Fibroblast of lung (primary cell): Measurements from ENCODE around the gene POMGNT1. TPM values are rescaled to one million over a fixed set of nuclear protein-coding genes. Genes with fewer than 3 reads are reported as not detected.

ENCODE experiments used
- DNase-seq, 2 donors: peaks; one replicate each; pipeline versions ENCODE4 v3.0.0 to v3.0.0-alpha.2; 2010; ENCODE audit warnings: low read depth in 2 of 2
- H2AFZ ChIP-seq: 2 replicates; pipeline ENCODE4 v1.5.1; 2012; ENCODE audit warnings: low read length, control low read depth, inconsistent platforms
- H3K27ac ChIP-seq: 2 replicates; pipeline ENCODE4 v1.5.1; 2011; ENCODE audit warnings: low read length, control low read depth; ENCODE audit not compliant: insufficient read depth
- H3K27me3 ChIP-seq: 2 replicates; pipeline ENCODE4 v1.5.1; 2011; ENCODE audit warnings: mild to moderate bottlenecking, low read length; ENCODE audit not compliant: control insufficient read depth, insufficient read depth
- H3K36me3 ChIP-seq: 2 replicates; pipeline ENCODE4 v1.5.1; 2011; ENCODE audit warnings: low read length; ENCODE audit not compliant: control insufficient read depth, insufficient read depth
- H3K4me1 ChIP-seq: 2 replicates; pipeline ENCODE4 v1.5.1; 2011; ENCODE audit warnings: low read length; ENCODE audit not compliant: control insufficient read depth, insufficient read depth; ENCODE audit errors: extremely low read depth
- H3K4me2 ChIP-seq: 2 replicates; pipeline ENCODE4 v1.5.1; 2011; ENCODE audit warnings: low read length, control low read depth; ENCODE audit not compliant: insufficient read depth; ENCODE audit errors: extremely low read depth
- H3K4me3 ChIP-seq, 4 experiments: fragments of 200-600 bp in 1 of 4; sonication (generic) in 1 of 4; replicated peaks in 1 of 4; 2 replicates each; pipeline ENCODE4 v1.5.1; 2011 to 2016; ENCODE audit warnings: low read length in 4 of 4, low read depth in 3 of 4, mild to moderate bottlenecking in 3 of 4, control low read depth in 2 of 4, inconsistent platforms in 1 of 4, mixed read lengths in 1 of 4; ENCODE audit not compliant: insufficient read depth in 1 of 4; ENCODE audit errors: control extremely low read depth in 1 of 4
- H3K79me2 ChIP-seq: 2 replicates; pipeline ENCODE4 v1.5.1; 2012; ENCODE audit warnings: mild to moderate bottlenecking, low read length, inconsistent platforms; ENCODE audit not compliant: control insufficient read depth, insufficient read depth
- H3K9ac ChIP-seq: 2 replicates; pipeline ENCODE4 v1.5.1; 2011; ENCODE audit warnings: mild to moderate bottlenecking, low read length, control low read depth; ENCODE audit not compliant: insufficient read depth
- H3K9me3 ChIP-seq: 2 replicates; pipeline ENCODE4 v1.5.1; 2012; ENCODE audit warnings: low read depth, low read length; ENCODE audit not compliant: control insufficient read depth, insufficient read depth
- H4K20me1 ChIP-seq: 2 replicates; pipeline ENCODE4 v1.5.1; 2011; ENCODE audit warnings: low read length; ENCODE audit not compliant: control insufficient read depth, insufficient read depth; ENCODE audit errors: extremely low read depth
- CTCF ChIP-seq, 2 donors: IDR thresholded peaks in 1 of 2; conservative IDR thresholded peaks in 1 of 2; 1 replicate in 1 of 2; 2 replicates in 1 of 2; pipeline ENCODE4 v1.5.1; 2011 to 2012; ENCODE audit warnings: low read length in 2 of 2, control low read depth in 1 of 2, inconsistent platforms in 1 of 2, low read depth in 1 of 2, mild to moderate bottlenecking in 1 of 2
- EZH2 ChIP-seq: IDR thresholded peaks from 2 replicates; pipeline ENCODE4 v1.5.1; 2012; ENCODE audit warnings: low read length, control low read depth, mild to moderate bottlenecking; ENCODE audit errors: missing control alignments
- polyA plus RNA-seq, 2 donors: library from polyadenylated mRNA; depleted of rRNA in 1 of 2; stranded (reverse) in 1 of 2; unstranded in 1 of 2; fragments of >200 nt; gene quantifications; 2 replicates each; pipeline ENCODE4 v1.2.1, GENCODE V29; 2011 to 2012; ENCODE audit warnings: missing spikeins in 1 of 2
- total RNA-seq: library from RNA; depleted of rRNA; stranded (reverse); fragments of >200 nt; gene quantifications from 2 replicates; pipeline ENCODE4 v1.2.1, GENCODE V29; 2014

The POMGNT1 gene
- total and polyA plus RNA-seq, 2 donors (not counting 1 experiment from before 2014, with no cell fraction given) = 42.2 to 51.7 TPM

DNA sequence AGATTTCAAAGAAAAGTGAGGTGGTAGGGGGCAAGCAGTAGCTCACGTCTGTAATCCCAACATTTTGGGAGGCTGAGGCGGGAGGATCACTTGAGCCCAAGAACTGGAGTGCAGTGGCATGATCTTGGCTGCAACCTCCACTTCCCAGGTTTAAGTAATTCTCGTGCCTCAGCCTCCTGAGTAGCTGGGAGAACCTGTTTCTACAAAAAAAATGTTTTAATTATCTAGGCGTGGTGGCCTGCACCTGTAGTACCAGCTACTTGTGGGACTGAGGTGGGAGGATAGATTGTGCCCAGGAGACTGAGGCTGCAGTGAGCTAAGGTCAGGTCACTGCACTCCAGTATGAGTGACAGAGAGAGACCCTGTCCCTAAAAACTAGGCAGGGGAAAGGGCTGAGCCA is 25.9 kb downstream of the POMGNT1 start:
- H3K79me2 ChIP-seq = no peaks in the 10 kb centered on the region
- H3K4me1 ChIP-seq = peaks cover 6% of the 10 kb centered on the region

DNA sequence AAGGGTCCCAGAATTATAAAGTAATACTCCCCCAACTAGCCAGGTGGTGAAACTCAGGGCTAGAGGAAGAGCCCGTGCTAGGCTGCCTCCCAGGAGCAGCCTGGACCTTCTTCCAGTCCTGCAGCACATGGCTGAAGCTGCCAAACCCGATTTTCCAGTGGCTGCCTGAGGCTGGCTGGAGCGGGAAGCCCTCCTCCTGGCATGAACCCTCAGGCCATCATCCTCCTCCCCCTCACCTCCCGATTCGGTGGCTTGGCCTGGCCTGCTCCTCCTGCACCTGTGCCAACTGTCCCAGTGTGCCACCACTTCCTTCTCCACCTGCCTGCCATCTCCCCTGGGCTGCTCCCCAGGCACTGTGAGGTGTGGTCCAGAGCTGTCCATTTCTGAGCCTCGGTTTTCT is 26.4 kb downstream of the POMGNT1 start:
- no peak for DNase-seq
- H3K4me1 ChIP-seq = peaks cover 6% of the 10 kb centered on the region
- H3K9me3 ChIP-seq = no peaks in the 10 kb centered on the region
- no peaks in the 10 kb centered on the region for H3K36me3 ChIP-seq
- no peak overlapping the region for H3K4me3 ChIP-seq
- H3K9ac ChIP-seq = no peak overlapping the region
- no peak overlapping the region for H3K4me2 ChIP-seq
- H2AFZ ChIP-seq = no peak overlapping the region
- no peaks in the 10 kb centered on the region for H4K20me1 ChIP-seq
- H3K79me2 ChIP-seq = no peaks in the 10 kb centered on the region
- no peak overlapping the region for H3K27ac ChIP-seq
- peaks cover 18% of the 10 kb centered on the region for H3K27me3 ChIP-seq
- no peak for TF ChIP-seq EZH2
- TF ChIP-seq CTCF (conservative IDR thresholded peaks at IDR 0.05 in 1 of 2, IDR thresholded peaks at IDR 0.05 in 1 of 2; ENCODE audit: low read depth in 1 of 2, low read length in 2 of 2) = no peak

More for the DNA sequence above, 25.9 kb downstream of the POMGNT1 start:
- TF ChIP-seq EZH2 = no peak
- no peak for TF ChIP-seq CTCF (conservative IDR thresholded peaks at IDR 0.05 in 1 of 2, IDR thresholded peaks at IDR 0.05 in 1 of 2; ENCODE audit: low read depth in 1 of 2, low read length in 2 of 2)
- Histone ChIP-seq H4K20me1 (no peaks in the 10 kb centered on the region), H3K9ac (no peak overlapping the region), H3K4me3 (no peak overlapping the region), H2AFZ (no peak overlapping the region), H3K4me2 (no peak overlapping the region), H3K9me3 (no peaks in the 10 kb centered on the region), H3K27ac (no peak overlapping the region), H3K36me3 (no peaks in the 10 kb centered on the region), H3K27me3 (peaks cover 13% of the 10 kb centered on the region)
- no peak for DNase-seq

- Histone ChIP-seq H4K20me1 (no peaks in the 10 kb centered on the region), H3K9ac (no peak overlapping the region), H3K4me2 (no peak overlapping the region), H3K27me3 (peaks cover 19% of the 10 kb centered on the region), H3K4me1 (peaks cover 6% of the 10 kb centered on the region), H3K4me3 (no peak overlapping the region), H2AFZ (no peak overlapping the region), H3K79me2 (no peaks in the 10 kb centered on the region), H3K9me3 (no peaks in the 10 kb centered on the region), H3K36me3 (no peaks in the 10 kb centered on the region), H3K27ac (no peak overlapping the region)
- DNase-seq = no peak
- TF ChIP-seq CTCF (conservative IDR thresholded peaks at IDR 0.05 in 1 of 2, IDR thresholded peaks at IDR 0.05 in 1 of 2; ENCODE audit: low read depth in 1 of 2, low read length in 2 of 2) (no peak), EZH2 (no peak)
Observed at GRCh38 chr1:46171351-46171750, 26.9 kb downstream of the POMGNT1 start.
